Neural cell (in vitro differentiated cells): Measurements from ENCODE around the gene AKIRIN1. TPM values are rescaled to one million over a fixed set of nuclear protein-coding genes. Genes with fewer than 3 reads are reported as not detected.
A peak's percentile ranks its signal among the peaks of the same experiment; 100 is the strongest.

Experiments used
- H2AFZ ChIP-seq: fragments of 200-600, 300-800 bp; sonication (generic), shearing (Covaris generic); 2 replicates; pipeline ENCODE4 v1.6.0; 2014; ENCODE audit warnings: low read depth, mild to moderate bottlenecking, antibody characterized with exemption, low read length, moderate library complexity
- H3F3A ChIP-seq: fragments of 200-600 bp; shearing (Covaris generic); 2 replicates; pipeline ENCODE4 v1.6.1; 2016; ENCODE audit warnings: mild to moderate bottlenecking, moderate library complexity, mixed read lengths, antibody characterized with exemption, low read length; ENCODE audit not compliant: insufficient read depth, poor library complexity, severe bottlenecking
- H3K27ac ChIP-seq: fragments of 200-600, 300-800 bp; sonication (generic), shearing (Covaris generic); 2 replicates; pipeline ENCODE4 v1.5.1; 2014; ENCODE audit warnings: mild to moderate bottlenecking, low read length, moderate library complexity
- H3K27me3 ChIP-seq: fragments of 300-800, 200-600 bp; sonication (generic), shearing (Covaris generic); 2 replicates; pipeline ENCODE4 v1.6.0; 2014; ENCODE audit warnings: mild to moderate bottlenecking, low read depth, low read length, moderate library complexity; ENCODE audit not compliant: insufficient read depth
- H3K36me3 ChIP-seq: fragments of 300-800, 200-600 bp; sonication (generic), shearing (Covaris generic); 2 replicates; pipeline ENCODE4 v1.5.1; 2014; ENCODE audit warnings: mild to moderate bottlenecking, antibody characterized with exemption, low read length, moderate library complexity; ENCODE audit not compliant: insufficient read depth
- H3K4me2 ChIP-seq: fragments of 300-800, 200-600 bp; sonication (generic), shearing (Covaris generic); 2 replicates; pipeline ENCODE4 v1.6.0; 2014; ENCODE audit warnings: mild to moderate bottlenecking, low read length
- H3K4me3 ChIP-seq: fragments of 300-800, 200-600 bp; sonication (generic), shearing (Covaris generic); 2 replicates; pipeline ENCODE4 v1.5.1; 2014; ENCODE audit warnings: mild to moderate bottlenecking, low read length, moderate library complexity
- H3K79me2 ChIP-seq: fragments of 200-600 bp; shearing (Covaris generic); replicated peaks from 2 replicates; pipeline ENCODE4 v1.6.0; 2014; ENCODE audit warnings: mild to moderate bottlenecking, low read length, moderate library complexity; ENCODE audit not compliant: insufficient read depth
- H3K9ac ChIP-seq: fragments of 300-800, 200-600 bp; sonication (generic), shearing (Covaris generic); 2 replicates; pipeline ENCODE4 v1.6.1; 2016; ENCODE audit warnings: mild to moderate bottlenecking, low read length, mixed read lengths
- H3K9me2 ChIP-seq: fragments of 200-600 bp; shearing (Covaris generic); 2 replicates; pipeline ENCODE4 v1.6.1; 2016; ENCODE audit warnings: mild to moderate bottlenecking, low read length, mixed read lengths; ENCODE audit not compliant: insufficient read depth
- H3K9me3 ChIP-seq: fragments of 200-600, 300-800 bp; sonication (generic), shearing (Covaris generic); 2 replicates; pipeline ENCODE4 v1.6.1; 2016; ENCODE audit warnings: mild to moderate bottlenecking, mixed run types, low read length, moderate library complexity, mixed read lengths
- H4K20me1 ChIP-seq: fragments of 200-600 bp; shearing (Covaris generic); 2 replicates; pipeline ENCODE4 v1.6.1; 2016; ENCODE audit warnings: mild to moderate bottlenecking, mixed run types; ENCODE audit not compliant: insufficient read depth
- EP300 ChIP-seq: fragments of 450-650 bp; conservative IDR thresholded peaks from 2 replicates; pipeline ENCODE4 v1.6.1; 2014; ENCODE audit warnings: antibody characterized with exemption, mild to moderate bottlenecking, moderate library complexity; ENCODE audit not compliant: poor library complexity, severe bottlenecking
- EZH2 ChIP-seq: fragments of 200-600, 300-800 bp; shearing (Covaris generic), sonication (generic); IDR thresholded peaks from 2 replicates; pipeline ENCODE4 v1.6.1; 2014; ENCODE audit warnings: antibody characterized with exemption, low read length, borderline replicate concordance, mild to moderate bottlenecking; ENCODE audit not compliant: insufficient read depth, poor library complexity, severe bottlenecking
- MXI1 ChIP-seq: fragments of 450-650 bp; conservative IDR thresholded peaks from 2 replicates; pipeline ENCODE4 v1.6.1; 2014; ENCODE audit warnings: antibody characterized with exemption, mild to moderate bottlenecking; ENCODE audit not compliant: poor library complexity, severe bottlenecking
- POLR2AphosphoS5 ChIP-seq: IDR thresholded peaks from 2 replicates; pipeline ENCODE4 v1.6.1; 2012
- RAD21 ChIP-seq: fragments of 450-650 bp; conservative IDR thresholded peaks from 2 replicates; pipeline ENCODE4 v1.6.1; 2014; ENCODE audit warnings: antibody characterized with exemption, mild to moderate bottlenecking, moderate library complexity
- SMC3 ChIP-seq: fragments of 450-650 bp; conservative IDR thresholded peaks from 2 replicates; pipeline ENCODE4 v1.6.1; 2014; ENCODE audit warnings: antibody characterized with exemption, mild to moderate bottlenecking, moderate library complexity; ENCODE audit not compliant: poor library complexity
- TAF1 ChIP-seq: IDR thresholded peaks from 2 replicates; pipeline ENCODE4 v1.6.1; 2012; ENCODE audit warnings: low read depth
- polyA plus RNA-seq: library from polyadenylated mRNA; depleted of rRNA; stranded (reverse); fragments of >200 nt; gene quantifications from 2 replicates; pipeline ENCODE4 v1.2.3, GENCODE V29; 2014
- TF ChIP-seq, protein P1 (sequence below): IDR thresholded peaks from 2 replicates; pipeline ENCODE4 v1.6.1; 2012; ENCODE audit warnings: borderline replicate concordance
- TF ChIP-seq, protein P2 (sequence below): fragments of 450-650 bp; IDR thresholded peaks from 2 replicates; pipeline ENCODE4 v1.5.1; 2014; ENCODE audit warnings: antibody characterized with exemption, mild to moderate bottlenecking, moderate library complexity; ENCODE audit not compliant: poor library complexity, severe bottlenecking

The AKIRIN1 gene
- polyA plus RNA-seq, 1 donor from 2014 or later: 181 TPM

DNA sequence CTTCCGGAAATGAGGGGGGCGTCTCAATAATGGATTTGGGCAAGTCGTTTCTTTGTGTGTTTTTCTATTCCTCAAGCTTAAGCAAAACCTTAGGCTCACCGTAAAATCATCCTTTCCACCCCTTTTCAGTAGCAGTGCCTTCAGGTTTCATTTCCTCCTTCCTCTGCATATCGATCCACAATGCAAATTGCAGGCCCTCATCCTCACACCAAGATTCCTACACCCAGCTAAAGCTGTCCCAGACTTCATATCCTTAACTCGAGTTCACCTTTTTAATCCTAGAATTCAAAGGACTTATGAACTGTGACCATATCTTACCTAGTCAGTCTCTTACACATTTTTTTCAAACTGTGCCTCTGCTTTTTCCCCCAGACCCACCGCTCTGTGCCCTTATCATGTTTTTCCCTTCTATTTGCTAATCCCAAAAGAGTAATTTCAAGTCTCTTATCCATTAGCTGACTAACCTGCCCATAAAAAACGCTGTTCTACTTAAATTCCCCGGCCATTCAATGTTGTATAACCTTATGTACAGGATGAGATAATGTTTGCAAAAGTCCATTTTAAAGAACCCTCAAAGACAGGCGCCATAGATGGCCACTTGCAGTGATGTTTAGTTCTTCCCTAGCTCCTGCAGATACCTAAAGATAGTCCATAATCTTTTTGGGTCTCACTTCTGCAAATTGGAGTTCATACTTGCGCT lies 1.5 kb downstream of the AKIRIN1 start:
- H3K36me3 ChIP-seq: no peaks in the 10 kb centered on the region
- H3K9me2 ChIP-seq: no peaks in the 10 kb centered on the region
- peaks cover 7% of the 10 kb centered on the region for H4K20me1 ChIP-seq
- H3K27ac ChIP-seq: peak overlapping the region; percentile 93
- no peaks in the 10 kb centered on the region for H3K27me3 ChIP-seq
- peaks cover 7% of the 10 kb centered on the region for H3F3A ChIP-seq
- peak overlapping the region; percentile 72 for H3K4me3 ChIP-seq
- peak overlapping the region; percentile 82 for H3K4me2 ChIP-seq
- H2AFZ ChIP-seq: no peak overlapping the region
- TF ChIP-seq EP300 (no peak), EZH2 (no peak), MXI1 (no peak), RAD21 (no peak), POLR2AphosphoS5 (no peak), SMC3 (peak; percentile 12), TAF1 (no peak)
- TF ChIP-seq, protein P1, sequence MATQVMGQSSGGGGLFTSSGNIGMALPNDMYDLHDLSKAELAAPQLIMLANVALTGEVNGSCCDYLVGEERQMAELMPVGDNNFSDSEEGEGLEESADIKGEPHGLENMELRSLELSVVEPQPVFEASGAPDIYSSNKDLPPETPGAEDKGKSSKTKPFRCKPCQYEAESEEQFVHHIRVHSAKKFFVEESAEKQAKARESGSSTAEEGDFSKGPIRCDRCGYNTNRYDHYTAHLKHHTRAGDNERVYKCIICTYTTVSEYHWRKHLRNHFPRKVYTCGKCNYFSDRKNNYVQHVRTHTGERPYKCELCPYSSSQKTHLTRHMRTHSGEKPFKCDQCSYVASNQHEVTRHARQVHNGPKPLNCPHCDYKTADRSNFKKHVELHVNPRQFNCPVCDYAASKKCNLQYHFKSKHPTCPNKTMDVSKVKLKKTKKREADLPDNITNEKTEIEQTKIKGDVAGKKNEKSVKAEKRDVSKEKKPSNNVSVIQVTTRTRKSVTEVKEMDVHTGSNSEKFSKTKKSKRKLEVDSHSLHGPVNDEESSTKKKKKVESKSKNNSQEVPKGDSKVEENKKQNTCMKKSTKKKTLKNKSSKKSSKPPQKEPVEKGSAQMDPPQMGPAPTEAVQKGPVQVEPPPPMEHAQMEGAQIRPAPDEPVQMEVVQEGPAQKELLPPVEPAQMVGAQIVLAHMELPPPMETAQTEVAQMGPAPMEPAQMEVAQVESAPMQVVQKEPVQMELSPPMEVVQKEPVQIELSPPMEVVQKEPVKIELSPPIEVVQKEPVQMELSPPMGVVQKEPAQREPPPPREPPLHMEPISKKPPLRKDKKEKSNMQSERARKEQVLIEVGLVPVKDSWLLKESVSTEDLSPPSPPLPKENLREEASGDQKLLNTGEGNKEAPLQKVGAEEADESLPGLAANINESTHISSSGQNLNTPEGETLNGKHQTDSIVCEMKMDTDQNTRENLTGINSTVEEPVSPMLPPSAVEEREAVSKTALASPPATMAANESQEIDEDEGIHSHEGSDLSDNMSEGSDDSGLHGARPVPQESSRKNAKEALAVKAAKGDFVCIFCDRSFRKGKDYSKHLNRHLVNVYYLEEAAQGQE: no peak
- TF ChIP-seq, protein P2, sequence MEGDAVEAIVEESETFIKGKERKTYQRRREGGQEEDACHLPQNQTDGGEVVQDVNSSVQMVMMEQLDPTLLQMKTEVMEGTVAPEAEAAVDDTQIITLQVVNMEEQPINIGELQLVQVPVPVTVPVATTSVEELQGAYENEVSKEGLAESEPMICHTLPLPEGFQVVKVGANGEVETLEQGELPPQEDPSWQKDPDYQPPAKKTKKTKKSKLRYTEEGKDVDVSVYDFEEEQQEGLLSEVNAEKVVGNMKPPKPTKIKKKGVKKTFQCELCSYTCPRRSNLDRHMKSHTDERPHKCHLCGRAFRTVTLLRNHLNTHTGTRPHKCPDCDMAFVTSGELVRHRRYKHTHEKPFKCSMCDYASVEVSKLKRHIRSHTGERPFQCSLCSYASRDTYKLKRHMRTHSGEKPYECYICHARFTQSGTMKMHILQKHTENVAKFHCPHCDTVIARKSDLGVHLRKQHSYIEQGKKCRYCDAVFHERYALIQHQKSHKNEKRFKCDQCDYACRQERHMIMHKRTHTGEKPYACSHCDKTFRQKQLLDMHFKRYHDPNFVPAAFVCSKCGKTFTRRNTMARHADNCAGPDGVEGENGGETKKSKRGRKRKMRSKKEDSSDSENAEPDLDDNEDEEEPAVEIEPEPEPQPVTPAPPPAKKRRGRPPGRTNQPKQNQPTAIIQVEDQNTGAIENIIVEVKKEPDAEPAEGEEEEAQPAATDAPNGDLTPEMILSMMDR: no peak
- H3K79me2 ChIP-seq: peaks cover 62% of the 10 kb centered on the region
- no peaks in the 10 kb centered on the region for H3K9me3 ChIP-seq
- peak overlapping the region; percentile 92 for H3K9ac ChIP-seq

DNA sequence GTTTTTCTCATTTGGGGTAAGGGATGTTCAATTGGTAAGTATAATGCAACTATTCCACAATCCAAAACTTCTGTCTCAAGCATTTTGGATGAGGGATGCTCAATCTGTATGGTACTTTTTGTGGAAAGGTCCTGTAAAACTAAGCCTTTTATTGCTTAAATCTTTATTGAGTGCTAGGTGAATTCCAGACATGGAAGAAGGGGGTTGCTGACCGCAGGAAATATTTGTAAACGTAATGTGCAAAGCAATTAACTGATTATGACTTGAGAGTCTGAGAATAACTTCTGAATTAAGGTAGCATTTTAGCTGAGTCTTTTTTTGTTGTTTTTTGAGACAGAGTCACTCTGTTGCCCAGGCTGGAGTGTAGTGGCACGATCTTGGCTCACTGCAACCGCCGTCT lies 3.1 kb downstream of the AKIRIN1 start:
- Histone ChIP-seq H3K4me2 (no peak overlapping the region), H3K4me3 (no peak overlapping the region), H3K27me3 (no peaks in the 10 kb centered on the region), H3K9ac (no peak overlapping the region), H2AFZ (no peak overlapping the region), H4K20me1 (peaks cover 7% of the 10 kb centered on the region), H3F3A (peaks cover 7% of the 10 kb centered on the region), H3K27ac (no peak overlapping the region), H3K9me3 (no peaks in the 10 kb centered on the region), H3K9me2 (no peaks in the 10 kb centered on the region), H3K36me3 (no peaks in the 10 kb centered on the region), H3K79me2 (peaks cover 74% of the 10 kb centered on the region)
- no peak for TF ChIP-seq POLR2AphosphoS5
- TF ChIP-seq MXI1: no peak
- TF ChIP-seq, protein P2: no peak
- TF ChIP-seq SMC3: no peak
- no peak for TF ChIP-seq EZH2
- TF ChIP-seq, protein P1: no peak
- no peak for TF ChIP-seq TAF1
- no peak for TF ChIP-seq RAD21
- no peak for TF ChIP-seq EP300
